Neural crest cell (in vitro differentiated cells): ENCODE data around the gene MRFAP1. TPM values are rescaled to one million over a fixed set of nuclear protein-coding genes. Genes with fewer than 3 reads are reported as not detected.
A peak's percentile ranks its signal among the peaks of the same experiment; 100 is the strongest.

Experiments
- DNase-seq: peaks from one replicate; pipeline ENCODE4 v3.0.0; 2021; ENCODE audit warnings: low read depth, mixed read lengths, low spot score
- H3K27ac Mint-ChIP-seq: one replicate; pipeline ENCODE4 v1.8.0; 2021; ENCODE audit warnings: mild to moderate bottlenecking, mixed read lengths; ENCODE audit not compliant: unreplicated experiment
- H3K27me3 Mint-ChIP-seq: 2 replicates; pipeline ENCODE4 v1.8.0; 2021; ENCODE audit warnings: low read depth, mild to moderate bottlenecking, mixed read lengths
- H3K36me3 Mint-ChIP-seq: 2 replicates; pipeline ENCODE4 v1.8.0; 2021; ENCODE audit warnings: low read depth, mild to moderate bottlenecking, mixed read lengths
- H3K4me1 Mint-ChIP-seq: 2 replicates; pipeline ENCODE4 v1.8.0; 2021; ENCODE audit warnings: mixed read lengths
- H3K4me3 Mint-ChIP-seq: one replicate; pipeline ENCODE4 v1.8.0; 2021; ENCODE audit warnings: mild to moderate bottlenecking, mixed read lengths
- H3K9me3 Mint-ChIP-seq: 2 replicates; pipeline ENCODE4 v1.8.0; 2021; ENCODE audit warnings: mixed read lengths
- total RNA-seq: library from RNA; stranded (reverse); gene quantifications from 2 replicates; pipeline ENCODE4 v1.2.1, GENCODE V29; 2021
- TF ChIP-seq, protein P1 (sequence below): fragments of 200-600 bp; sonication (generic); conservative IDR thresholded peaks from 2 replicates; pipeline ENCODE4 v1.5.0; 2021; ENCODE audit warnings: antibody characterized with exemption, mild to moderate bottlenecking

MRFAP1 gene
- total RNA-seq, 1 donor from 2014 or later = 317 TPM

DNA sequence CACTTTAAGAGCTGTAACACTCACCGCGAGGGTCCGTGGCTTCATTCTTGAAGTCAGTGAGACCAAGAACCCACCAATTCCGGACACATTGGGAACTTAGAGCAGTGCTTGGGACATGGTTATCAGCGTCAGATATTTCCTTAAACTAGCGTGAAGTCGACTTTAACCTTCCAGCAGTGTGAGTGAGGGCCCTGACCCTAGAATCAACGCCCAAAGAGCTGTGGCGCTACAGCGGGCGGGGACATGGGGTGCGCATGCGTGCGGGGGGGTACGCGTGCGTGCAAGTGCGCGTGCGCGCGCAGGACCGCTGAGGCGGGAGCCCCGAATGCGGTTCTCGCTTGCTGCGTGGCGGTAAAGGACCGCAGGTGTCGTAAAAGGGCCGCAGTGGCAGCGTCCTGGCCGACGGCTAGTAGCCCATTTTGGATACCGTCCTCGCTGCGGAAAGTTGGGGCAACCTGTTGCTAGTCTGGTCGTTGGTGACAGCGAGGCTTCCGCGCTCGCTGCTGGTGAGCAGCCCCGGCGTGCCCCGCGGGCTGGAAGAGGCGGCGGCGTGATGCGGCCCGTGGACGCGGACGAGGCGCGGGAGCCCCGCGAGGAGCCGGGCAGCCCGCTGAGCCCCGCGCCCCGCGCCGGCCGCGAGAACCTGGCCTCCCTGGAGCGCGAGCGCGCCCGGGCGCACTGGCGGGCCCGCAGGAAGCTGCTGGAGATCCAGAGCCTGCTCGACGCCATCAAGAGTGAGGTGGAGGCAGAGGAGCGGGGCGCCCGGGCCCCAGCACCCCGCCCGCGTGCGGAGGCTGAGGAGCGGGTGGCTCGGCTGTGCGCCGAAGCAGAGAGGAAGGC lies 33.4 kb downstream of the MRFAP1 start:
- peaks cover 42% of the 10 kb centered on the region for H3K4me1 Mint-ChIP-seq
- peaks cover 26% of the 10 kb centered on the region for H3K36me3 Mint-ChIP-seq
- peak; percentile 82 for DNase-seq
- H3K27me3 Mint-ChIP-seq = no peaks in the 10 kb centered on the region
- H3K4me3 Mint-ChIP-seq = peak overlapping the region; percentile 91
- H3K27ac Mint-ChIP-seq = peak overlapping the region; percentile 99
- no peaks in the 10 kb centered on the region for H3K9me3 Mint-ChIP-seq
- TF ChIP-seq, protein P1, sequence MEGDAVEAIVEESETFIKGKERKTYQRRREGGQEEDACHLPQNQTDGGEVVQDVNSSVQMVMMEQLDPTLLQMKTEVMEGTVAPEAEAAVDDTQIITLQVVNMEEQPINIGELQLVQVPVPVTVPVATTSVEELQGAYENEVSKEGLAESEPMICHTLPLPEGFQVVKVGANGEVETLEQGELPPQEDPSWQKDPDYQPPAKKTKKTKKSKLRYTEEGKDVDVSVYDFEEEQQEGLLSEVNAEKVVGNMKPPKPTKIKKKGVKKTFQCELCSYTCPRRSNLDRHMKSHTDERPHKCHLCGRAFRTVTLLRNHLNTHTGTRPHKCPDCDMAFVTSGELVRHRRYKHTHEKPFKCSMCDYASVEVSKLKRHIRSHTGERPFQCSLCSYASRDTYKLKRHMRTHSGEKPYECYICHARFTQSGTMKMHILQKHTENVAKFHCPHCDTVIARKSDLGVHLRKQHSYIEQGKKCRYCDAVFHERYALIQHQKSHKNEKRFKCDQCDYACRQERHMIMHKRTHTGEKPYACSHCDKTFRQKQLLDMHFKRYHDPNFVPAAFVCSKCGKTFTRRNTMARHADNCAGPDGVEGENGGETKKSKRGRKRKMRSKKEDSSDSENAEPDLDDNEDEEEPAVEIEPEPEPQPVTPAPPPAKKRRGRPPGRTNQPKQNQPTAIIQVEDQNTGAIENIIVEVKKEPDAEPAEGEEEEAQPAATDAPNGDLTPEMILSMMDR = no peak

DNA sequence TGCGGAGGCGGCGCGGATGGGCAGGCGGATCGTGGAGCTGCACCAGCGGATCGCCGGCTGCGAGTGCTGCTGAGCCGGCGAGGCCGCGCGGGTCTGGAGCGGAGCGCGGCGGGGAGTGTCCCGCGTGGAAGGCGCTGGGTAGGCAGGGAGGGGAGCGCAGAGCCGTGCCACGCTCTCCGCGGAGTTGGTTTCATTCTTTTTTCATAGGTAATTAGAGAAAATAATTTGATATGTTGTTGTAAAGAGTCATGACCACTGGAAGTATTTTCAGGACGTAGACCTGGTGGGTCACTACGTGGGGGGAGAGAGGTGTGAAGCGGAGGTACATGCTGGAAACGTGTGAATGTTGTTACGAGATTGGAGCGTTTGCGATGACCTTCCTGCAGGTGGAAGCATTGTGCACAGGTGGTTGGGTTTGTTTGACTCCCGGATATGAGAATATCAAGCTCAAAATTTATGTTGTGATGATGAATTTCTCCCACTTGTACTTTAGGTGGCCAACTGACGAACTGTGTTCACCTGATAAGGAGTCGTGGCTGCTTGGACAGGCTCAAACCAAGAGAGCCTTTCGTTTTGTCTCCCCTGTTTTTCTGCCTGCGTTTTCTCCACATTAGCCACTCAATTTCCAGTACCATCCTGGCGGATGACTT lies 34.1 kb downstream of the MRFAP1 start:
- Mint-ChIP-seq H3K27ac (peak overlapping the region; percentile 84), H3K4me1 (peaks cover 42% of the 10 kb centered on the region)

DNA sequence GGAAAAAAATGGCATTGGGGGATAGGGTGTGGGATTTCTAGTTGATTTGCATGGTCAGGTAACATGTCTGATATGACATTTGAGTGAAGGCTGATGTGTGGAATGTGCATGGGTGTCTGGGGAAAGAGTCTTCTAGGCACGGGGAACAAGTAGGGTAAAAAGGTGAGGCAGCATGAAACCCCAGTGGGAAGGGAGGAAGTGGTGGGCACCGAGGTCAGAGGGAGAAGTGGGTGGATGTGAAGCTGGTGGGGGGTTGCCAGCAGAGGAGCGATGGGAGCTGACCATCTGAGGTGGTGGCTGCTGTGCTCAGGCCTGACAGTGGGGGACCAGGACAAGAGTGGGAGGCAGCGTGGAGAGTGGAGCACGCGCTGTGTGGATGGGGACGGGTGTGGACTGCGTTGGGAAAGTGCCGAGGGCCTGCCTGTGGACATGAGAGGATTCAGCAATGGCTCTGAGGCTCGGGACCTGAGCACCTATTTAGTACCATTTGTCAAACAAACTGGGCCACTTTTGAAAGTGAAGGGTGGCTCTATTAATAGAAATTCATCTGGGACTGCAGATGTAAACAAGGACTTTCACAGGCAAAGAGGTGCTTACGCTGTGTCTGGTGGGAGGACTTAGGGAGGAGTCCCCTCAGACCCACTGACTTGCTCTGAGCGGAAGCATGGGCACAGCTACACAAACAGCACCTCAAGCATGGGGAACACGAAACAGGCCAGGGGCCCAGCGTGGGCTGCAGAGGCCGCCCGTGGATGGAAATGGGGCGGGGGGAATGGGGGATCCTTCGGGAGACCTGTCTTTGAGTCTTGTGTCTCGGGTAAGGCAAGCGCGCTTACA lies 36.5 kb downstream of the MRFAP1 start:
- H3K36me3 Mint-ChIP-seq = peaks cover 32% of the 10 kb centered on the region
- peak overlapping the region; percentile 70 for H3K27ac Mint-ChIP-seq
- DNase-seq = no peak
- H3K9me3 Mint-ChIP-seq = no peaks in the 10 kb centered on the region
- TF ChIP-seq, protein P1 = no peak
- H3K4me1 Mint-ChIP-seq = peaks cover 42% of the 10 kb centered on the region
- H3K4me3 Mint-ChIP-seq = peak overlapping the region; percentile 91
- H3K27me3 Mint-ChIP-seq = no peaks in the 10 kb centered on the region

More for the DNA sequence above, 34.1 kb downstream of the MRFAP1 start:
- H3K9me3 Mint-ChIP-seq = no peaks in the 10 kb centered on the region
- no peak for DNase-seq
- peaks cover 29% of the 10 kb centered on the region for H3K36me3 Mint-ChIP-seq
- H3K4me3 Mint-ChIP-seq = peak overlapping the region; percentile 91
- H3K27me3 Mint-ChIP-seq = no peaks in the 10 kb centered on the region
- TF ChIP-seq, protein P1 = peak; percentile 63

DNA sequence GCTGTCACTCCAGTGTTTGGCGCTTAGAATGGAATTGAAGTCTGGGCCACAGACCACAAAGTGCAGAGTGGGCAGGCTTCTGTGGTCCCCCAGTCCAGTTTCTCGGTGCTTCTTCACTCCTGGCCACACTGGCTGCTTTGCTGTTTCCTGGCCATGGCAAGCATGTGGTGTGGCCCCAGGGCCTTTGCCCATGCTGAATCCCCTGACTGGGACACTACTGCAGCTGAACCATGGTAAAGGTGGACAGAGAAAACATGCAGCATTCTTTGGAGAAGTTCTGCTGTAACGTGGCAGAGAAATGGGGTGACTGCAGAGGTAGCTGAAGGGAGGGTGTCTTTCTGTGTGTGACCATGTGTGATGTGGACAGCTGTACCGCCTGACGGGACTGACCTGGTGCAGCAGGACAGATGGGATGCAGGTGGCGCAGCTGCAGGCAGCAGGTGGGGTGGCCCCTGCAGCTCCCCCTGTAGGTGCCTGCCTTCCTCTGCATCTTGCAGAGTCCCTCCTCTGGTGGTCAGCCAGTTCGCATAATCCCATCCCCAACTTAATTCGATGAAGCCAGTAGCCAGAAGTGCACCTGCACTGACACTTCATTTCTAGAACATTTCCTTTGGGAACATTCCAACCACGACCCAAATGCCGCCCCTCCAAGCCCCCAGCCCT lies 40.0 kb downstream of the MRFAP1 start:
- H3K27me3 Mint-ChIP-seq = no peaks in the 10 kb centered on the region
- H3K4me1 Mint-ChIP-seq = peaks cover 22% of the 10 kb centered on the region
- H3K4me3 Mint-ChIP-seq = peak overlapping the region; percentile 43
- TF ChIP-seq, protein P1 = peak; percentile 18
- DNase-seq = no peak
- no peaks in the 10 kb centered on the region for H3K9me3 Mint-ChIP-seq
- peaks cover 22% of the 10 kb centered on the region for H3K36me3 Mint-ChIP-seq
- H3K27ac Mint-ChIP-seq = no peak overlapping the region

DNA sequence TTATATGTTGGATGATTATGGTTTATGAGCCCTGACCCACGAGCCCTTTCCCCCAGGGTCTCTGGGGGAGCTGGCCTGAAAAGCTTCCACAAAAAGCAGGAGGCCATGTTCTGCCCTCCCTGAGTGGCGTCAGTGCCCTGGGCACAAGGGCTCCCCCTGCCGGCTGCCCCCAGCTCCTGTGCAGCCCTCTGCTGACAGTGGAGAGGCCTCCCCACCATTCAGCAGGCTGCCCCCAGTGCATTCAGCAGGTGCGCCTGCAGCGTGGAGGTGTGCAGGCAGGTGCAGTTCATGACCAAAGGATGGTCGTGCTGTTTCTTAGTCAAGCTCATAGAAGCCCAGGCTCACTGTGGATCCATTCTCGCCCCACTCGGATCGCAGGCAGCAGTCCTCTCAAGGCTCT lies 40.7 kb downstream of the MRFAP1 start:
- Mint-ChIP-seq H3K9me3 (no peaks in the 10 kb centered on the region), H3K27me3 (no peaks in the 10 kb centered on the region), H3K36me3 (peaks cover 21% of the 10 kb centered on the region), H3K4me3 (peak overlapping the region; percentile 3), H3K27ac (no peak overlapping the region), H3K4me1 (peaks cover 15% of the 10 kb centered on the region)
- TF ChIP-seq, protein P1 = no peak
- DNase-seq = no peak
